Heart left ventricle (tissue), 16 donors: Measurements from ENCODE around the gene SGSH. TPM values are rescaled to one million over a fixed set of nuclear protein-coding genes. Genes with fewer than 3 reads are reported as not detected.
"Not testable (repeated sequence)": the region's sequence is repeated elsewhere in the genome, so short reads cannot be mapped to it uniquely, and the experiment has no call there.

ENCODE experiments used
- ATAC-seq, 4 donors: fragments of 200-7000 bp; cut with Tn5 transposase; one replicate each; pipeline ENCODE4 v1.9.1; 2020 to 2022; ENCODE audit warnings: moderate library complexity in 4 of 4, mild to moderate bottlenecking in 3 of 4, moderate number of reproducible peaks in 1 of 4
- DNase-seq, 5 donors: peaks; one replicate each; pipeline ENCODE4 v3.0.0-alpha.2; 2020
- H3K27ac ChIP-seq, 12 donors: fragments of 200-600 bp; sonication (generic) in 4 of 12; one replicate each; pipeline versions ENCODE4 v1.5.0 to v1.8.0; 2016 to 2022; ENCODE audit warnings: mild to moderate bottlenecking in 2 of 12
- H3K27me3 ChIP-seq, 9 donors: fragments of 200-600 bp; sonication (generic) in 2 of 9; one replicate each; pipeline versions ENCODE4 v1.5.1 to v1.8.0; 2016 to 2022; ENCODE audit warnings: mild to moderate bottlenecking in 3 of 9
- H3K36me3 ChIP-seq, 9 donors: fragments of 200-600 bp; sonication (generic) in 2 of 9; one replicate each; pipeline versions ENCODE4 v1.5.0 to v1.8.0; 2018 to 2022; ENCODE audit warnings: mild to moderate bottlenecking in 2 of 9
- H3K4me1 ChIP-seq, 12 donors: fragments of 200-600 bp; sonication (generic) in 4 of 12; one replicate each; pipeline versions ENCODE4 v1.5.0 to v1.8.0; 2016 to 2022; ENCODE audit warnings: mild to moderate bottlenecking in 3 of 12
- H3K4me3 ChIP-seq, 12 donors: fragments of 200-600 bp; sonication (generic) in 4 of 12; one replicate each; pipeline versions ENCODE4 v1.5.0 to v1.8.0; 2017 to 2022; ENCODE audit warnings: mild to moderate bottlenecking in 9 of 12, moderate library complexity in 4 of 12
- H3K9me3 ChIP-seq, 12 donors: fragments of 200-600 bp; sonication (generic) in 4 of 12; one replicate each; pipeline versions ENCODE4 v1.5.0 to v1.8.0; 2016 to 2022; ENCODE audit warnings: mild to moderate bottlenecking in 1 of 12
- CTCF ChIP-seq, 12 donors: fragments of 200-600 bp; sonication (generic) in 4 of 12; IDR thresholded peaks; one replicate each; pipeline versions ENCODE4 v1.5.0 to v1.8.0; 2018 to 2022; ENCODE audit warnings: antibody characterized with exemption in 12 of 12, mild to moderate bottlenecking in 5 of 12
- POLR2A ChIP-seq, 2 donors: fragments of 450-650 bp; IDR thresholded peaks; one replicate each; pipeline ENCODE4 v1.6.1; 2017; ENCODE audit warnings: antibody characterized with exemption in 2 of 2, mild to moderate bottlenecking in 2 of 2, moderate library complexity in 2 of 2
- WGBS, 4 donors: extraction: QIAGEN DNeasy Blood & Tissue Kit in 2 of 4; methylation state at CpG; one replicate each; pipeline versions ENCODE4 v1.1.5 to v1.1.7; 2013 to 2018; 5-methylcytosine and 5-hydroxymethylcytosine counted together
- intact Hi-C, 10 donors: fragments of 100-400 bp; cut with DNase I; formaldehyde crosslinking; loops; one replicate each; pipeline versions ENCODE4 v1.11.1 to v1.14.2; 2022
- polyA plus RNA-seq, 2 donors: library from polyadenylated mRNA; stranded (reverse); fragments of 200-250 nt; gene quantifications; one replicate each; pipeline ENCODE4 v1.2.3, GENCODE V29; 2013
- total RNA-seq, 9 donors: library from RNA; depleted of rRNA in 2 of 9; stranded (reverse); fragments of >200 nt in 2 of 9; fragmentation: NEBNext Ultra II Directional in 3 of 9; extraction: Animal tissue kit (Norgen Biotek cat#: 25700) in 3 of 9; gene quantifications; one replicate each; pipeline versions ENCODE4 v1.1.0 to v1.2.4, GENCODE V29; 2016 to 2023
- donor health status: ischemic (EF 13 %, LVEDD 7.1; RV severe dilation, severe dysfunction).
- donor health status: healthy with polysubstance abuse.
- donor health status: DM: no; HTN: yes; CAD: no.
- donor health status: DM: no; HTN: no; CAD: no.
- donor health status: ischemic (EF 25% LVEDD 6.9; RV normal size, moderate dysfunction).
- donor health status: ischemic (EF 25% LVEDD 5.7; RV mildly dilated, moderate dysfunction).
- donor health status: healthy.
- donor health status: DM: yes; HTN: yes; CAD: no.
- donor health status: ischemic (EF 35%, LVEDD 5.7; RV mildly dilated, moderate dysfunction).
- donor health status: nonischemic (EF 11% LVEDD 7.7; RV severe dilation, severe dysfunction).
- donor health status: DM: yes; HTN: yes; CAD: no.
- donor health status: PGD.
- donor health status: ischemic (EF 29% LVEDD 5.4; RV normal size, mild dysfunction).
- donor health status: nonischemic (EF 23%, LVEDD 6.1; RV moderate dilation, normal function).

SGSH gene
- total and polyA plus RNA-seq, 11 donors: 6.4 to 27.0 (median 13.4) TPM

- no peaks in the 10 kb centered on the region for H3K27me3 ChIP-seq
- no peak for TF ChIP-seq CTCF (IDR thresholded peaks at IDR 0.05)
- no peak for TF ChIP-seq POLR2A (IDR thresholded peaks at IDR 0.05)
- ATAC-seq (no peak), DNase-seq (no peak)
- H3K9me3 ChIP-seq: no peaks in the 10 kb centered on the region
- no peak overlapping the region for H3K4me3 ChIP-seq
- no peaks in the 10 kb centered on the region for H3K36me3 ChIP-seq
- H3K4me1 ChIP-seq: no peaks in the 10 kb centered on the region
- WGBS, 4 donors: 84 to 93% (median 88%) methylated on average over 9 to 15 of the region's 15 CpGs
- intact Hi-C loops: no loop called here
- no peak overlapping the region for H3K27ac ChIP-seq
These were observed 18.7 kb downstream of the SGSH start for GRCh38 chr17:80201446-80201845.

- H3K4me1 ChIP-seq, H3K4me3 ChIP-seq, ATAC-seq, H3K36me3 ChIP-seq, DNase-seq, H3K27me3 ChIP-seq, H3K27ac ChIP-seq, H3K9me3 ChIP-seq: not testable (repeated sequence)
- WGBS, 4 donors: 76 to 86% (median 77%) methylated on average over 6 of the region's 6 CpGs
- intact Hi-C loops: loop anchor here in 1 of 10 donors (10.0 kb wide), 1 partner anchor 54 kb away; the partner anchor contains the start of gene EIF4A3
These were observed 20.8 kb downstream of the SGSH start for GRCh38 chr17:80199295-80199694.

- Histone ChIP-seq H3K27ac (no peak overlapping the region), H3K4me3 (no peak overlapping the region), H3K4me1 (no peaks in the 10 kb centered on the region), H3K27me3 (no peaks in the 10 kb centered on the region), H3K36me3 (no peaks in the 10 kb centered on the region), H3K9me3 (no peaks in the 10 kb centered on the region)
- intact Hi-C loops: loop anchor here in 1 of 10 donors (10.0 kb wide), 1 partner anchor 53 kb away; the partner anchor contains the start of gene EIF4A3
- no peak for TF ChIP-seq CTCF (IDR thresholded peaks at IDR 0.05)
- TF ChIP-seq POLR2A (IDR thresholded peaks at IDR 0.05): no peak
- no peak for DNase-seq
- 65 to 80% (median 80%) methylated on average over 2 to 27 of the region's 27 CpGs for WGBS, 4 donors
- no peak for ATAC-seq
These were observed 21.9 kb downstream of the SGSH start for GRCh38 chr17:80198144-80198661.

- no peak overlapping the region for H3K4me3 ChIP-seq
- no peaks in the 10 kb centered on the region for H3K36me3 ChIP-seq
- H3K4me1 ChIP-seq: peaks cover 0 to 12% (median 3%) of the 10 kb centered on the region in 12 donors
- H3K27me3 ChIP-seq: no peaks in the 10 kb centered on the region
- TF ChIP-seq CTCF (IDR thresholded peaks at IDR 0.05): no peak
- TF ChIP-seq POLR2A (IDR thresholded peaks at IDR 0.05): no peak
- H3K27ac ChIP-seq: no peak overlapping the region
- ATAC-seq (no peak), DNase-seq (no peak)
- no peaks in the 10 kb centered on the region for H3K9me3 ChIP-seq
- intact Hi-C loops: loop anchor here in 1 of 10 donors (10.0 kb wide), 1 partner anchor 52 kb away; the partner anchor contains the start of gene EIF4A3
- 92 to 95% (median 94%) methylated on average over 7 of the region's 7 CpGs for WGBS, 4 donors
These were observed 23.5 kb downstream of the SGSH start for GRCh38 chr17:80196652-80197051.
